HEK293T (cell line): ENCODE results near the gene MERTK.

ENCODE experiments used
- CTCF ChIA-PET: fragments of 350-600 bp; formaldehyde crosslinking; extraction: SDS; loops from one replicate; lab custom pipeline; 2021; ENCODE audit warnings: antibody characterized with exemption, inconsistent platforms; lab: Yijun Ruan, JAX
- POLR2A ChIA-PET: fragments of 350-600 bp; formaldehyde crosslinking; extraction: SDS; loops from one replicate; lab custom pipeline; 2020; ENCODE audit warnings: antibody characterized with exemption, inconsistent platforms; lab: Yijun Ruan, JAX
- DNase-seq: peaks from one replicate; pipeline ENCODE4 v3.0.0; 2012; ENCODE audit warnings: mixed read lengths; ENCODE audit errors: extremely low spot score
- ARNT ChIP-seq: fragments of 450-650 bp; IDR thresholded peaks from 2 replicates; pipeline ENCODE4 v1.6.1; 2017; ENCODE audit warnings: mild to moderate bottlenecking
- BHLHE40 ChIP-seq: fragments of 450-650 bp; IDR thresholded peaks from 2 replicates; pipeline ENCODE4 v1.6.1; 2016; ENCODE audit warnings: mild to moderate bottlenecking, moderate library complexity, borderline replicate concordance
- CTBP1 ChIP-seq: fragments of 450-650 bp; IDR thresholded peaks from 2 replicates; pipeline ENCODE4 v1.6.1; 2016; ENCODE audit warnings: borderline replicate concordance
- ELF4 ChIP-seq: fragments of 450-650 bp; IDR thresholded peaks from 2 replicates; pipeline ENCODE4 v1.6.1; 2017; ENCODE audit warnings: antibody characterized with exemption
- FOXA1 ChIP-seq: fragments of 450-650 bp; IDR thresholded peaks from 2 replicates; pipeline ENCODE4 v1.6.1; 2016; ENCODE audit warnings: mild to moderate bottlenecking
- FOXK2 ChIP-seq: fragments of 450-650 bp; IDR thresholded peaks from 2 replicates; pipeline ENCODE4 v1.6.1; 2016; ENCODE audit warnings: mild to moderate bottlenecking
- FOXM1 ChIP-seq: fragments of 450-650 bp; IDR thresholded peaks from 2 replicates; pipeline ENCODE4 v1.6.1; 2017; ENCODE audit warnings: mild to moderate bottlenecking, borderline replicate concordance
- HDGF ChIP-seq: fragments of 450-650 bp; IDR thresholded peaks from 2 replicates; pipeline ENCODE4 v1.6.1; 2017; ENCODE audit warnings: antibody characterized with exemption, borderline replicate concordance
- L3MBTL2 ChIP-seq: fragments of 450-650 bp; conservative IDR thresholded peaks from 2 replicates; pipeline ENCODE4 v1.6.1; 2016; ENCODE audit warnings: mild to moderate bottlenecking
- LEF1 ChIP-seq: fragments of 450-650 bp; IDR thresholded peaks from 2 replicates; pipeline ENCODE4 v1.6.1; 2017; ENCODE audit warnings: mild to moderate bottlenecking, borderline replicate concordance
- NFRKB ChIP-seq: fragments of 450-650 bp; IDR thresholded peaks from 2 replicates; pipeline ENCODE4 v1.6.1; 2016; ENCODE audit warnings: mild to moderate bottlenecking, moderate library complexity
- PKNOX1 ChIP-seq: fragments of 450-650 bp; IDR thresholded peaks from 2 replicates; pipeline ENCODE4 v1.6.1; 2016
- SP1 ChIP-seq: fragments of 450-650 bp; IDR thresholded peaks from 2 replicates; pipeline ENCODE4 v1.6.1; 2017
- SUZ12 ChIP-seq: fragments of 450-650 bp; IDR thresholded peaks from 2 replicates; pipeline ENCODE4 v1.6.1; 2016; ENCODE audit warnings: mild to moderate bottlenecking
- TARDBP ChIP-seq: fragments of 450-650 bp; IDR thresholded peaks from 2 replicates; pipeline ENCODE4 v1.6.1; 2016
- ZNF384 ChIP-seq: fragments of 450-650 bp; IDR thresholded peaks from 2 replicates; pipeline ENCODE4 v1.6.1; 2016

Gene MERTK

GRCh38 chr2:111936881-111937280, 38.5 kb downstream of the MERTK start:
- ChIA-PET POLR2A (no interaction called here), CTCF (no interaction called here)
- no peak for TF ChIP-seq L3MBTL2
- TF ChIP-seq ZNF384: no peak
- TF ChIP-seq PKNOX1: no peak
- no peak for TF ChIP-seq FOXK2
- TF ChIP-seq TARDBP: no peak
- TF ChIP-seq ARNT: no peak
- no peak for TF ChIP-seq LEF1
- no peak for DNase-seq

GRCh38 chr2:111938392-111938791, 40.0 kb downstream of the MERTK start:
- ChIA-PET POLR2A (no interaction called here), CTCF (no interaction called here)
- no peak for DNase-seq
- no peak for TF ChIP-seq CTBP1
- TF ChIP-seq NFRKB: no peak
- no peak for TF ChIP-seq BHLHE40
- TF ChIP-seq HDGF: no peak
- TF ChIP-seq FOXK2: no peak
- no peak for TF ChIP-seq SUZ12
- TF ChIP-seq ZNF384: no peak
- TF ChIP-seq PKNOX1: no peak
- TF ChIP-seq SP1: no peak
- no peak for TF ChIP-seq TARDBP
- no peak for TF ChIP-seq FOXM1
- no peak for TF ChIP-seq FOXA1
- TF ChIP-seq LEF1: no peak
- TF ChIP-seq ARNT: no peak
- TF ChIP-seq ELF4: no peak
- no peak for TF ChIP-seq L3MBTL2

- TF ChIP-seq ZNF384 (no peak), ELF4 (no peak), FOXM1 (no peak), TARDBP (no peak), CTBP1 (no peak), L3MBTL2 (no peak), FOXA1 (no peak), NFRKB (no peak), LEF1 (no peak), HDGF (no peak), SUZ12 (no peak), PKNOX1 (no peak), SP1 (no peak), BHLHE40 (no peak), FOXK2 (no peak), ARNT (no peak)
- DNase-seq: no peak
- POLR2A ChIA-PET: no interaction called here
- CTCF ChIA-PET: interaction anchor here (0.7 to 0.9 kb wide), 2 partner anchors 17 to 21 kb away, joined by 4 read pairs; no protein-coding TSS in a partner anchor
Measured at GRCh38 chr2:111940333-111941196, 42.2 kb downstream of the MERTK start.

- CTCF ChIA-PET: interaction anchor here (0.7 kb wide), 1 partner anchor 16 kb away, joined by 4 read pairs; no protein-coding TSS in a partner anchor
- TF ChIP-seq ARNT (no peak), L3MBTL2 (no peak), FOXA1 (no peak), LEF1 (no peak), FOXM1 (no peak), PKNOX1 (no peak)
- DNase-seq: no peak
- POLR2A ChIA-PET: no interaction called here
Measured at GRCh38 chr2:111941531-111941930, 43.1 kb downstream of the MERTK start.

- POLR2A ChIA-PET: no interaction called here
- DNase-seq: no peak
- TF ChIP-seq NFRKB (no peak), SP1 (no peak), CTBP1 (no peak), TARDBP (no peak), FOXM1 (no peak), SUZ12 (no peak), FOXA1 (no peak), PKNOX1 (no peak), LEF1 (no peak), ELF4 (no peak), ARNT (no peak), FOXK2 (no peak), L3MBTL2 (no peak), BHLHE40 (no peak)
- CTCF ChIA-PET: interaction anchor here (0.7 to 1.7 kb wide), 2 partner anchors 13 to 62 kb away, joined by 3 to 4 read pairs; no protein-coding TSS in a partner anchor
Measured at GRCh38 chr2:111944531-111945210, 46.3 kb downstream of the MERTK start.
